Mucosa of gallbladder (tissue), 1 donor: ENCODE results near the gene TMEM115. TPM values are rescaled to one million over a fixed set of nuclear protein-coding genes. Genes with fewer than 3 reads are reported as not detected.

Experiments
- DNase-seq: peaks from one replicate; pipeline ENCODE4 v3.0.0-alpha.2; 2020; ENCODE audit warnings: low spot score
- total RNA-seq: library from RNA; stranded (reverse); gene quantifications from one replicate; pipeline ENCODE4 v1.2.1, GENCODE V29; 2021
- donor health status: DM: no; HTN: no; CAD: no.

TMEM115 gene
- total RNA-seq, 1 donor from 2014 or later = 57.5 TPM

DNA sequence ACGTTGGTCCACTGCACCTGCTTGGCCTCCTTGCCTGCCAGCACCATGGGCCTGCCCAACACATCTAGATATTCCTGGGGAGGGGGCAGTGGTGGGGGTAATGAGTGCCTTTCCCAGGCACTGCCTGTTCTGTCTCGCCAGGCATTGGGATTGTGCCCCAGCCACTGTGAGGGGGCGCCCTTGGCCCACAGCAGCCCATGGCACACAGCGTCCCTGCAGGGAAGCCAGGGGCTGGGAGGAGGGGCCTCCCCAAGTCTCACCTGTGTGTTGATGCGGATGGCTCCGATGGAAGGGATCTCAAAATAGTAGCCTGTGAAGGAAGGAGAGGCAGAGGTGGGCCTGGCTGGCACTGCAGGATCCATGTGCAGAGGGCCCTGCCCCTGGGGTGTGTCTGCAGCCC is 18.7 kb upstream of the TMEM115 start:
- no peak for DNase-seq

- DNase-seq = no peak
Observed at GRCh38 chr3:50375258-50375931, 16.1 kb upstream of the TMEM115 start.

DNA sequence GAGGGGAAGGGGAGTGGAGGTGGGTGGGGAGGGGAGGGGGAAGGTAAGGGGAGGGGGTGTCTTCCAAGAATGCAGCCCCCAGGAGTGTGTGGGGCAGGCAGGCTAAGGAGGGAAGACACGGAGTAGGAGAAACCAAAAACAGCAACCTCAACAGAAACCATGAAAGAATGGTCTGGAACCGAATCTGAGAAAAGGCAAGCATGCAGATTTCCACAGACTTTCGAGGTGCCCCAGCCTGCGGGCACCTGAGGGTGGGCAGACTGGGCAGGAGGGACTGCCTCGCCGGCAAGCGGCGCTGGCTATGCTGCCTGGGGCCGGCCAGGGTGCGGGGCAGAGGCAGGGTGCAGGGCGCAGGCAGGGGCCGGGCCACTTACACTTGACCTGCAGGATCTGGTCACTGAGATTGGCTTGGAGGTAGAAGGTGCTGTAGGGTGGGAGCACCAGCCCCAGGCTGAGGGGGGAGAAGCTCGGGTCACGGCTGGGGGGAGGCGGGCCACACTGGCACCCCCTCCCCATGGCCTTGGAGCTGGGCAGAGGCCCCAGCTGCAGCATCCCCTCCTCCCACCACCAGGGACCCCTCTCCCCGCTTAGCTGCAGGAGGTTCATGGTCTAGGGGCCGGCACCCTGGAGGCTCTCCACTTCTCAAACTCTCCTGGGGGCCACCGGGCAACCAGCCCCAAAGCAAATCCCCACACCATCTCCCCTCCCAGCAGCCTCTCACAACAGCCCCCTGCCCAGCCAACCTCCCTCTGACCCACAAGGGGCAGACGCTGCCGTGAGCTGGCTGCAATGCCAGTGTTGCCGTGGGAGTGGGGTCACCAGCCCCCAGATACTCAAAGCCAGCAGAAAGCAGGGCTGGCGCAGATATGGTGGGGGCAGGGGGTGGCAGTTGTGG is 15.3 kb upstream of the TMEM115 start:
- no peak for DNase-seq

- no peak for DNase-seq
Observed at GRCh38 chr3:50373146-50374051, 14.1 kb upstream of the TMEM115 start.

GRCh38 chr3:50372349-50372748 is 13.0 kb upstream of the TMEM115 start:
- DNase-seq = no peak

DNA sequence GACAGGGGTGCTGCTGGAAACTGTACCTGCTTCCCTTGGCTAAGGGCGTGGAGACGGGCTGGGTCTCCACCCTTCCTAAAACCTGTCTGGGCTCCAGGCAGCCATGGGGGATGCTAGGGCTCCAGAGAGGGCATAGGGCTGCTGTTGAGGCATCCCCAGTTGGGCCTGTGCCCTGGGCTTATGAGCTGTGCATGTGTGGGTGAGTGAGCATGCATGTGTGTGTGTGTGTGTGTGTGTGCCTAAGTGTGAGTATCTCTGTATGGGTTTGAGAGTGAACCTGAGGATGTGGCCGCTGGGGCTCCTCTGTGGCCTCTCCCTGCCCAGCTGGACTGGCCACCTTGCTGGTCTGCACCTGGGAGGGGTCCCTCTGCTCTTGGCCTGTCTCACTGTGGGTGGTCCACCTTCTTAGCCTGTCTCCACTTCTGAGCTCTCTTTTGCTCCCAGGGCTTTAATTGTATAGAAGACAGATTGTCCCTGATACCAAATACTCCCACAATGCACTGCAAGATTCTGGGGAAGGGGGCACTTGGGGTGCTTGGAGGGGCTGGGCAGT is 11.9 kb upstream of the TMEM115 start:
- no peak for DNase-seq

DNA sequence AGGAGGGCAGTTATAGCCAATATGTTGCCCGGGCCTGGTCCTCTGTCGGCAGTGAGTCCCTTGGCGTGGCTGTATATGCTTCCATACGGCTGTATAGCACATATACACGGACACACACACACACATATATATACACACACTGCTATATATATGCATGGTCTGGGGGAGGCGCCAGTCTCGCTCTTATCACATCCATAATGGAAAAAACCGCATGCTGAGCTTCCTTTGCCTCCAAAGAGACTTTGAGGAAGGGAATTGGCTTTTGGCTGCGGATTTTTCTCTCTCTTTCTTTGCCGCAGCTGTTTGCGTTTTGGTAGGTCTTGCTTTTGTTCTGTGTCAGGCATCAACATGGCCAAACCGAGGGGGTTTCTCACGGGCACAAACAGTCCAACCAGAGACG is 11.3 kb upstream of the TMEM115 start:
- no peak for DNase-seq

- DNase-seq = no peak
Observed at GRCh38 chr3:50369012-50369670, 9.8 kb upstream of the TMEM115 start.

DNA sequence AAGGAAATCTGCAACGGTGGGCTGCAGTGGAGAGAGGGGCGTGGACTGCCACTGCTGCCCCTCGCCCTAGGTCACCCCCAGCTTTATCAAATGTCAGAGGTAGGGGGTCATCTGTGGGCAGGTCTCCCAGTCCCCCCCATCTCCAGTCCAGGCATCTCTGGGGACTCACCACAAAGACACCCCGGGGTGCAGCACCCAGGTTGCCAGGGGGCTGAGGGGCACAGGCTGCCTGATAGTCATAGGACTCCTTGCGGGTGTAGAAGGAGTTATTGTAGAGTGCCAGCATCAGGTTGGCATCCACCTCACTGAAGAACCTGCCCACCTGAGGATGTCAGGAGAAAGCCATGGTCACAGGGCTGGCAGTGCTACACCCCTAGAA is 6.5 kb upstream of the TMEM115 start:
- no peak for DNase-seq

- DNase-seq = peak; percentile 93
Observed at GRCh38 chr3:50365080-50365841, 5.9 kb upstream of the TMEM115 start.

GRCh38 chr3:50364573-50365079 is 5.3 kb upstream of the TMEM115 start:
- no peak for DNase-seq

DNA sequence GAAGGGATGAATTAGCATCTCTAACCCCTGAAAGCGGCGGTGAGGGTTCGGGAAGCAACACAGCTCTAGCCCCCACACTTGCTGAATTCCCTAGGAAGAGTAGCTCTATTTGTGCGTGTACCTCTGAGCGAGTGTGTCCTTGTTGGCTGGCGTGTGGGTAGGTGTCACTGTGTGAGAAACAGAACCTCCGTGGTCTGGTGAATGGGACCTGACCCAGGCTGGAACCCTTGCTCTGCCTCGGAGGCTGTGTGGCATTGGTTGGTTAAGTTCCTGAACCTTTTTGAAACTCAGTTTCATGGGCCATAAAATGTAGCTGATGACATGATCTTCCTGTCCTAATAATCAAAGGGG is 414 bp upstream of the TMEM115 start:
- no peak for DNase-seq

GRCh38 chr3:50358355-50358910 is 888 bp downstream of the TMEM115 start:
- no peak for DNase-seq

GRCh38 chr3:50357481-50357880 is 1.8 kb downstream of the TMEM115 start:
- DNase-seq = no peak

DNA sequence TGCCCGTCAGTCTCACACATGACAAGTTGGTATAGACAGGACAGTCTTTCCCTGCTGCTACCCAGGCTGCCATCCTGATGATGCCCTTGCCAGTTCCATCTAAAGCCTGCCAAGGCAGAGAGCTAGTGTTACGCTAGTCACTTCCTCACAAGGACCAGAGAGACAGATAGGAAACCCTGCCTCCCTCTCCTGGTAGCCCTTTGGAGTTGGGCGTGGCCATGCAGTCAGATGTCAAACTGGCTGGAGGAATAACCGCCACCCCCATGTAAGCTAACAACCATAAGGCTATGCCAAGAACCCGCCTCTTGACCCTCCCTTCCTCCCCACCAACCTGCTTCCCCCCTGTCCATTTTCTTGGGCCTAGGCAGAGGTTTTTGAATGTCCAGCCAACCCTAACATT is 2.8 kb downstream of the TMEM115 start:
- peak; percentile 58 for DNase-seq

DNA sequence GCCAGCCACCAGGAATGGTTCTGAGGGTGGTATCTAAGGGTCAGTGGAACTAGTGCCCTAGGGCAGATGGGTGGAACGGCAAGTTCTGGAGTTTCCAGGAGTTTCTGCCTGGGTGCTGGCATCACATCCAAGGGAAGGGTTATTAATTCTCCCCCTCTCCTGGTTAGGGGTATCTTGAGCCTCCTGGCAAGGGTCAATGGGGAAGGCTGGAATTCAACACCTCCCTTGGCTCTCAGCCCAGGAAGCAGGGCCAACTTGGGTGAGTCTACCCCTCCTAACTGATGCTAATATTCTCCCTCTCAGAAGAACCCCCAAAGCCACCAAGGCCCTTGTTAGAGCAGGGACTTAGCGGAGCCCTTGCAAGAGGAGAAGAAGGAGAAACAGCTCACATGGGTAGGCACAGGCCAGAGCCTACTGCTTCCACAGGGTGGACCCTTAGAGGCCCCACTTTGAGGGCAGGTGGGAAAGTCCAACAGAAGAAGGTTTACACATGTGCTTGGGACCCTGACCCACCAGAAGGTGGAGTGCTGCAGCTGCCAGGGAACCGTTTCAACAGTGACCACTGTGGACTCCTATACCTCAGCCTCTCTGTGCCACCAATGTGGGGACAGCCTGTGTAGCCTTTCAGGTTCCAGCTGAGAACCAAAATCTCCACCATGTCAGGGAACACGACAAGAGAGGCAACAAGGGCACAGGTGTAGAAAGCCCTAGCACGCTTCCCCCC is 3.3 kb downstream of the TMEM115 start:
- DNase-seq = no peak

DNA sequence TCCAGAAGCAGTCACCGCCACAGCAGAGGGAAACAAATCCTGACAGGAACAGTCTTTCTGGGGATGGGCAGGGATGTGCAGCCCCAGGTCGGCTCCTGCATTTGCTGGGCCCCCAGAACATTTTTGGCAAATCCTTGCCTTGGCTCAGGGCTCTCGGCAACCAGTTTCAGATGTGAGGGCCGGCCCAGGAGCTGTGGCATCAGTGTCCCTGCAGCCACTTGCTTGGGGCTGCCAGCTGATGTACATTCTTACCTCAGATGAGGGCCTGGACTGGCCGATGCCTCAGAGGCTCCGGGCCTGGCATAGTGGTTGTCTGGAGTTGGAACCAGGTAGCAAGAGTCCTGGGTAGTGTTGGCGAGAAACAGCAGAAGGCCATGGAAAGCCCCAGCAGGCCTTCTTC is 4.5 kb downstream of the TMEM115 start:
- no peak for DNase-seq

DNA sequence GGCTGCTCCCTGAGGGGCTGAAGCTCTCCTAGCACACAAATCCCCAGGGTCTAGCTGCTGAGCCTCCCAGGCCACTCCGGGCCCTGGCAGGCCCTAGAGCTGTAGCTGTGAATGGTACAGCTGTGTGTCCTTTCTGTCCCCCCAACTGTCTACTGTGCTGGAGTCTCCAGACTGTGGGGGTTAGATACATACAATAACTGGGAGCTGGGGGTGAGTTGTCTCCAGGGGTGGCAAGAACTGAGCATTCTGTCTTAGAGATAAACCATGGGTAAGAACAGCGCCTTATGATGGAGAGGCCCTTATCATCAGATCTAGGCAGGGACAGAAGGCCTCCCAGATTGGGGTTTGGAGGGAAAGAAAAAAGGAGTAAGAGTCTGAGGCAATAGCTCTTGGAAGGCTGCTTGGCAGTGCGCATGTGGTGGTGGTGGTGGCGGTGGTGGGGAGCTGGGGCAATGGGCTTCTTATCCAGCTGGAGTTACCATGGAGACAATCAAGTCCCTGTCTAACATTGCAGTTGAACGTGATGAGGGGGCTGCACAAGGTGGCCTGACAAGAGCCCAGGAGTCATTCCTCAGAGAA is 5.0 kb downstream of the TMEM115 start:
- DNase-seq = no peak
